CD4-positive, alpha-beta T cell treated with Interleukin-4 for 4 hours (primary cell): Measurements from ENCODE around the gene PLCXD3.
"Not testable (repeated sequence)": the region's sequence is repeated elsewhere in the genome, so short reads cannot be mapped to it uniquely, and the experiment has no call there.

Source experiments
- DNase-seq: peaks from one replicate; pipeline ENCODE4 v3.0.0-alpha.2; 2020

PLCXD3 gene

GRCh38 chr5:41510176-41510831, at the start of gene PLCXD3:
Gene PLCXD3 (minus strand): TSS chr5:41510601. CDS start chr5:41510526, 75 bp downstream.
- no peak for DNase-seq

GRCh38 chr5:41559184-41559583, 48.8 kb upstream of the PLCXD3 start:
- no peak for DNase-seq

- DNase-seq: no peak
Measured at GRCh38 chr5:41558295-41558694, 47.9 kb upstream of the PLCXD3 start.

- no peak for DNase-seq
Measured at GRCh38 chr5:41547991-41548390, 37.6 kb upstream of the PLCXD3 start.

- DNase-seq: no peak
Measured at GRCh38 chr5:41542183-41542582, 31.8 kb upstream of the PLCXD3 start.

GRCh38 chr5:41539454-41539853, 29.1 kb upstream of the PLCXD3 start:
- DNase-seq: no peak

- no peak for DNase-seq
Measured at GRCh38 chr5:41537581-41537980, 27.2 kb upstream of the PLCXD3 start.

GRCh38 chr5:41532485-41532884, 22.1 kb upstream of the PLCXD3 start:
- no peak for DNase-seq

- no peak for DNase-seq
Measured at GRCh38 chr5:41527201-41527779, 16.9 kb upstream of the PLCXD3 start.

GRCh38 chr5:41526699-41527098, 16.3 kb upstream of the PLCXD3 start:
- DNase-seq: no peak

GRCh38 chr5:41524174-41524573, 13.8 kb upstream of the PLCXD3 start:
- DNase-seq: no peak

GRCh38 chr5:41522193-41522786, 11.9 kb upstream of the PLCXD3 start:
- no peak for DNase-seq

- no peak for DNase-seq
Measured at GRCh38 chr5:41519801-41520200, 9.4 kb upstream of the PLCXD3 start.

GRCh38 chr5:41517909-41518308, 7.5 kb upstream of the PLCXD3 start:
- DNase-seq: no peak

- DNase-seq: no peak
Measured at GRCh38 chr5:41511241-41511640, 840 bp upstream of the PLCXD3 start.

- no peak for DNase-seq
Measured at GRCh38 chr5:41509399-41510175, 814 bp downstream of the PLCXD3 start.

GRCh38 chr5:41508696-41509398, 1.6 kb downstream of the PLCXD3 start:
- DNase-seq: no peak

GRCh38 chr5:41508186-41508585, 2.2 kb downstream of the PLCXD3 start:
- no peak for DNase-seq

GRCh38 chr5:41507501-41507900, 2.9 kb downstream of the PLCXD3 start:
- DNase-seq: no peak

- no peak for DNase-seq
Measured at GRCh38 chr5:41503860-41504259, 6.5 kb downstream of the PLCXD3 start.

- DNase-seq: no peak
Measured at GRCh38 chr5:41503310-41503709, 7.1 kb downstream of the PLCXD3 start.

- DNase-seq: not testable (repeated sequence)
Measured at GRCh38 chr5:41493490-41494126, 16.8 kb downstream of the PLCXD3 start.

GRCh38 chr5:41485533-41485932, 24.9 kb downstream of the PLCXD3 start:
- DNase-seq: no peak
